GM18526 (cell line): Measurements from ENCODE around the gene FBP2.

Experiments
- POLR2A ChIP-seq: IDR thresholded peaks from 3 replicates; pipeline ENCODE4 v1.6.1; 2011; ENCODE audit not compliant: insufficient read length; ENCODE audit errors: extremely low read depth

Gene FBP2

GRCh38 chr9:94577571-94577970, 16.1 kb downstream of the FBP2 start:
- no peak for TF ChIP-seq POLR2A

GRCh38 chr9:94577036-94577435, 16.6 kb downstream of the FBP2 start:
- no peak for TF ChIP-seq POLR2A

- no peak for TF ChIP-seq POLR2A
Measured at GRCh38 chr9:94576131-94576530, 17.5 kb downstream of the FBP2 start.

- TF ChIP-seq POLR2A: no peak
Measured at GRCh38 chr9:94568972-94569712, 24.5 kb downstream of the FBP2 start.

- TF ChIP-seq POLR2A: no peak
Measured at GRCh38 chr9:94568250-94568889, 25.3 kb downstream of the FBP2 start.

- TF ChIP-seq POLR2A: no peak
Measured at GRCh38 chr9:94567271-94567670, 26.4 kb downstream of the FBP2 start.

GRCh38 chr9:94566550-94566949, 27.1 kb downstream of the FBP2 start:
- TF ChIP-seq POLR2A: no peak

- no peak for TF ChIP-seq POLR2A
Measured at GRCh38 chr9:94563548-94563947, 30.1 kb downstream of the FBP2 start.

GRCh38 chr9:94560237-94560636, 33.4 kb downstream of the FBP2 start:
- TF ChIP-seq POLR2A: no peak

- no peak for TF ChIP-seq POLR2A
Measured at GRCh38 chr9:94557376-94557775, 36.2 kb downstream of the FBP2 start.

GRCh38 chr9:94554439-94555331, 38.9 kb downstream of the FBP2 start, which contains the start of gene PCAT7:
PCAT7 (plus strand) TSS chr9:94555083.
- TF ChIP-seq POLR2A: no peak

GRCh38 chr9:94554078-94554438, 39.6 kb downstream of the FBP2 start:
- TF ChIP-seq POLR2A: no peak

- TF ChIP-seq POLR2A: no peak
Measured at GRCh38 chr9:94553029-94553938, 40.3 kb downstream of the FBP2 start.

GRCh38 chr9:94545940-94546339, 47.7 kb downstream of the FBP2 start:
- TF ChIP-seq POLR2A: no peak

GRCh38 chr9:94538908-94539307, 54.7 kb downstream of the FBP2 start:
- no peak for TF ChIP-seq POLR2A
